HG02588 (cell line): ENCODE measurements around the gene PHKB.
"Not testable (repeated sequence)": the region's sequence is repeated elsewhere in the genome, so short reads cannot be mapped to it uniquely, and the experiment has no call there.

ENCODE experiments used
- ATAC-seq: cut with Tn5 transposase; IDR thresholded peaks from one replicate; pipeline ENCODE4 v1.9.1; 2021; ENCODE audit warnings: mild to moderate bottlenecking, moderate library complexity; ENCODE audit not compliant: unreplicated experiment

PHKB gene

DNA sequence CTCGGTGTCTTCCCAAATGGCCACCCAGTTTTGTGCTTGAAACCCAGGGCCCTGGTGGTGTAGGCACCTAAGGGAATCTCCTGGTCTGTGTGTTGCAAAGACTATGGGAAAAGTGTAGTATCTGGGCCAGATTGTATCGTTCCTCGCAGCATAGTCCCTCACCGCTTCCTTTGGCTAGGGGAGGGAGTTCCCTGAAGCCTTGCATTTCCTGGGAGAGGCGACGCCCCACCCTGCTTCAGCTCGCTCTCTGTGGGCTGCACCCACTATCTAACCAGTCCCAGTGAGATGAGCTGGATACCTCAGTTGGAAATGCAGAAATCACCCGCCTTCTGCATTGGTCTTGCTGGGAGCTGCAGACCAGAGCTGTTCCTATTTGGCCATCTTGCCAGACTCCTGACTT lies 93.5 kb downstream of the PHKB start:
- ATAC-seq = not testable (repeated sequence)

GRCh38 chr16:47561286-47561685 lies 100.2 kb downstream of the PHKB start:
- ATAC-seq = no peak

DNA sequence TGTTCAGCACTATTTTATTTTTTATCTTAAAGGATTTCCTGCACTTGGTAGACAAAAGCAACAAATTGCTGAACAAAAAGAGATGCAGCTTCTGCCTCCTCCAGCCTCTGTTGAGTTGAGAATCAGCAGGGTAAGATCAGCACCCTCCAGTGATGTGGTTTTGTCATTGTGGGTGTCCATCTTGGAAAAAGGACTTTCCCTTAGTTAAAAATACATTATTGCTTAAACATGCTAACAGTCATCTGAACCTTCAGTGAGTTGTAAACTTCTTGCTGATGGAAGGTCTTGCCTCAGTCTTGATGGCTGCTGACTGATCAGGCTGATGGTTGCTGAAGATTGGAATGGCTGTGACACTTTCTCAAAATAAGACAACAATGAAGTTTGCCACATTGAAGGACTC lies 101.2 kb downstream of the PHKB start:
- no peak for ATAC-seq

DNA sequence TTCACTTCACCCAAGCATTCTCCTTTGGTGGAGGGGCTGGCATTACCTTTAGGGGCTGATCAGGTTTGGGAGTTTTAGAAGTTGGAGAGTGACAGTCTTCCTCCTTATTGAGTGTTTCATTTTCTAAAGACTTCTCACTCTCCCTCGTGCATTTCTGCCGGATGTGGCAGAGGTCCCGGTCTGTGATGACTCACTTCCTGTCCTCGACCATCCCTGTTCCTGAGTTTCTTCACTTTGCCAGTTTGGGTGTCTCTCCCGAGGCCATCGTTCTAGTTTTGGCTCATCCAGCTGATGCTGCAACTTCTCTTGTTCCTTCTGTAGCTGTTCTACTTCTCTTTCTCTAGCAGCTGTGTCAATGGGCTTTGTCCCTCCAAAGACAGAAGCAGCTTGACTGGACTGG lies 104.3 kb downstream of the PHKB start:
- ATAC-seq = no peak

GRCh38 chr16:47567321-47567720 lies 106.2 kb downstream of the PHKB start:
- no peak for ATAC-seq

DNA sequence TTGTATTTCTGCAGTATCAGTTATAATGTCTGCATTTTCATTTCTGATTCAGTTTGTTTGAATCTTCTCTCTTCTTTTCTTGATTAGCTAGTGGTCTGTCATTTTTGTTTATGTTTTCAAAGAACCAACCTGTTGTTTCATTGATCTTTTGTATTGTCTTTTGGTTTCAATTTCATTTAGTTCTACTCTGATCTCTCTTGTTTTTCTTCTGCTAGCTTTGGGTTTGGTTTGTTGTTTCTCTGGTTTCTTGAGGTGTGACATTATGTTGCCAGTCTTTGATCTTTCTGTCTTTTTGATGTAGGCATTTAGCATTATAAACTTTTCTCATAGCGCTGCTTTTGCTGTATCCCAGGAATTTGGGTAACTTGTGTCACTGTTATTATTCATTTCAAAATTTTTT lies 107.2 kb downstream of the PHKB start:
- no peak for ATAC-seq

DNA sequence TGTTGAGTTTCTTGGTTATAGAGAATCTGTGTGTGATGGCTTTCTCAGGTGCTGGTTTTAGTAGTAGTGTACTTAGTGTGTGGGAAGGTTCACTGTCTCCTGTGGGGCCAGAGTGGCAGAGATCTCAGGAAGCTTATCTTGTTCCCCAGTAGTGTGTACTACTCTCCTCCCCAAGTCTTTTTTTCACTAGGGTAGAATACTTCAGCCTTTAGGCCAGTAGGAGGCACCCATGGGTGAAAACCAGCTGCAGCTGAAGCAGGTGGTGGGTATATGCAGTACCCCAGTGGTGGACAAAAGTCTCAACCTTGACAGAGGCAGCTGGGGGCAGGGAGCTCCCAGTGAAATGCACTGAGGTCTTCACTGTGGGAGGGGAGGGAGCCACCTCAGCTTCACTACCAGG lies 109.9 kb downstream of the PHKB start:
- no peak for ATAC-seq

DNA sequence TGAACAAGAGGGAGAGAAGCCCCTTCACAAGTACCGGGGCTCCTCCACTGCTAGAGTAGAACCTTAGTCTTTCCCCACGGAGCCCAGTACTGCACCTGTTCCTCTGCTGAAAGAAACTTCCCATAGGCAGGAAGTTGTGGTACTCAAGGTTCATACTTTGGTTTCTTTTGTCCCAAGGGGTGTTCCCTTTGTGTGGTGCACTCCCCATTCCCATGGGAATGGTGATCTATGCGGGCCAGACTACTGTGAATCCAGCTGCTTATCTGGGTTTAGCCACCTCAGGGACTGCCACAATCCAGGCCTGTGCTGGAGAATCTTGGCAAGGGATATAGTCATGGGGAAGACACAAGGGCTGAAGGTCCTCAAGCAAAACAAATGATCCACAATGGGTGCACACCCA lies 110.6 kb downstream of the PHKB start:
- no peak for ATAC-seq

GRCh38 chr16:47574091-47575054 lies 113.2 kb downstream of the PHKB start:
- no peak for ATAC-seq

- ATAC-seq = no peak
Observed at GRCh38 chr16:47577029-47577428, 115.9 kb downstream of the PHKB start.

DNA sequence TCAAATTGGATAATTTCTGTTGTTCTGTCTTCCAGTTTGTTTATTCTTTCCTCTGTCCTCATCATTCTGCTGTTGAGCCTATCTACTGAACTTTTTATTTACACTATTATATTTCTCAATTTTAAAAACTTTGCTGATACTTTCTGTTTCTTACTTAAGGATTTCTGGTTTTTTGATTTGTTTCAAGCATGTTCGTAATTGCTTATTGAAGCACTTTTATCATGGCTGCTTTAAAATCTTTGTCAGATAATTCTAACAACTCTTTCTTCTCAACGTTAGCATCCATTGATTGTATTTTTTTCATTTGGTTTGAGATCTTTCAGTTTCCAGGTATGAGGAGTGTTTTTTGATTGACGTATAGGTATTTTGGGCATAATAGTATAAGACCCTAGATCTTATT lies 116.9 kb downstream of the PHKB start:
- ATAC-seq = no peak

GRCh38 chr16:47578573-47578972 lies 117.4 kb downstream of the PHKB start:
- ATAC-seq = no peak

GRCh38 chr16:47581114-47581513 lies 120.0 kb downstream of the PHKB start:
- ATAC-seq = no peak

DNA sequence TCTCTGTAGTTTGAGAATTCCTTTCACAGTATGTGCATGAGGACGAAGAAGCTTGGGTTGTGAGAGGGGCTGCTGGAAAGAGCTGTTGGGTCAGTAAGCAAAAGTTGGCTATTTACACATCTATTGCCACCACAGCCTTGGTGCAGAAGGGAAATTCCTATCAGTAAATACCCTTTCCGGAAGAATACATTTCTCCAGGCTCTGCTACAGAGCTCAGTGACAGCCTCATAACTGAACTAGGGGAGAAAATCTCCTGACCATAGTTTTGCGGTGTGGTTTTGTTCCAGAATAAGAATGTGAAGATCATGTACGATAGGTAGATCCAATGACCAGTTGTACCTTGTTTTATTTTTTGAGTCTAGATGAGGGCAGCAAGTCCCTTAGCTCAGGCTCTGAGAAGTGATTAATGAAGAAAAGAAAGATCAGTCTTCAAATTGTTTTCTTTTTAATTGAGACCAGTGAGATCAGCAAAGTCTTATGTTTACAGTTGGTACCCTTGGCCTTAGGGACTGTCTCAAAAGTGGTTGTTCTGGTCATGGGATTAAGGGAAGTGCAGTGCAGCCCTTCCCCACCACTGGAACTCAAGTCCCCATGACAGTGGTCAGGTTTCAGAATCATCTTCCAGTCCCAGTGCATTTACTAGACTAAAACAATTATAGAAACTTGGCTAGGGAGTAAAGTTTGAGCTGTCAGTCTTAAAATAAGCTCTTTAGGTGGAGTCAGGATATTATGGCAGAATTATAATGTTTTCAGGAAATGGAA lies 123.5 kb downstream of the PHKB start:
- ATAC-seq = no peak

GRCh38 chr16:47586121-47586520 lies 125.0 kb downstream of the PHKB start:
- ATAC-seq = no peak

- no peak for ATAC-seq
Observed at GRCh38 chr16:47590472-47590871, 129.3 kb downstream of the PHKB start.

GRCh38 chr16:47592232-47592631 lies 131.1 kb downstream of the PHKB start:
- ATAC-seq = no peak

- ATAC-seq = peak; percentile 62
Observed at GRCh38 chr16:47599512-47599911, 138.4 kb downstream of the PHKB start.

DNA sequence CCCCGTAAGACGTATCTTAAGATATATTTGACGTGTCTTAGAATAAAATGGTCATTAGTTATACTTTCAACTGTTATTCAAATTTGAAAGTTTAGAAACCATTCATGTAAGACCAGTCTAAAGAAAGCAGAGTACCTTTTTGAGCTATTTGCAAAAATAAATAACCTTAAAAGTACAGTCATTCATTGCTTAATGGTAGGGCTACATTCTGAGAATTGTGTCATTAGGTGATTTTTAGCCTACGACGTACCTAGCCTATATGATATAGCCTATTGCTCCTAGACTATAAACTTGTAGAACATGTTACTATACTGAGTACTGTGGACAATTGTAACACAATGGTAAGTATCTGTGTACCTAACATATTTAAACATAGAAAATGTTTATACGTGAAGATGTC lies 139.2 kb downstream of the PHKB start:
- no peak for ATAC-seq

DNA sequence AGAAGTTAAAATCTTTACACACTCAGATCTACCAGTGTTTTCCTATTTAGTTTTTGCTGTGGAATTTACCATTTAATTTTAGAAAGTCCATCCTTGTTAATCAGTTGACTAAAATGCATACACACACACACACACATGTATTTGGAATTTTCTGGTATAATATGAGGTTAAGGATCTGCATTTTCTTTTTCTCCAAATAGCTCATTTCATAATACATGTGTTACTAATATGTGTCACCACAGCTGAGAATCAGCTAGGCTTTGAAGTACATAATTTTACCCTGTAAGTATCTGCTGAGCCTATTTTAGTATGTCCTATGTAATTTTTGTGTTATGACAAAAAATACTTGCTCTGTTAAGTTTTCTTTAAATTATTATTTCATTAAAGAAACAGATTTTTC lies 143.2 kb downstream of the PHKB start:
- ATAC-seq = no peak

DNA sequence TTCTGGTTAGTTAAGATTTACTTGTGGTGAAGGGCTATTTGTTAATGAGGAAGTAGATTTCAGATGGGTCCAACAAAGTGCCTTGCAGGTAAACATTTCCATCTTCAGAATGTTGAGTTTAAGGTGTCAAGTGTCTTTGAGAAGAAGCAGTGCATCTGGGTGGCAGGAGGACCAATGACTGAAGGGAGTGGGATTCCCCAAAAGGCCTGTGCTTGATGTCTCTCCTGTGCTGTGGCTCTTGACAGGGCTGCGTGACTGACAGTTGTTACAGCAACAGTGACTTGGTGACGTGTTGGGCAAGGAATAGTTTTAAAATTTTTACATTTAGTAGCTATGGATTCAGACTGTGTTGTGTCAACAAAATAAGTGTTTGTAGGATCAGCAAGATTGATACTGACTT lies 149.9 kb downstream of the PHKB start:
- ATAC-seq = no peak

DNA sequence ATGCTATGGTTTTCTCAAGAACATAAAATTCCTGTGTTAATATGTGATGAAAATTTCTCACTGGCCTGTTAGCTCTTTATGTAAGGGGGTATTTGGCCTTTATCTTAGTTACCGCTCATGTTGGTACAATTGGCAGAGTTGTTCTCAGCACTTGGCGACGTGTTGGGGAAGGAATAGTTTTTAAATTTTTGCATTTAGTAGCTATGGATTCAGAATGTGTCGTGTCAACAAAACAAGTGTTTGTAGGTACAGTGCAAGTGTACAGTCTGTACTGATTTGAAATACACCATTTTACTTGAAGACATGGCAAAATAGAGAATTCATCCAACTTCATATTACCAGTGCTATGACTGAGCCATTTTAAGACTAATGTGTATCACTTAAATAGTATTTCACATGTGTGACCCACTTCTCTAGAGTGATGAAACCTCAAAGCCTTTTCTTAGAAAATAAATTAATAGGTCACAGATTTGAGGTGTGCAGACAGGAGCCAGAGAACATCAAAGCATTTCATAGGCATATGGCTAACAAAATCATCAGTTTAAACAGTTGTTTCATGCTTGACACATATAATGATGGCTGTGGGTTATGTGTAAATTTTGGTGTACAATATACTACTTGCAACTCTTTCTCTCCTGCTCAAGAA lies 150.8 kb downstream of the PHKB start:
- ATAC-seq = no peak
